Heart right ventricle (tissue), 16 donors: ENCODE measurements around the gene DOCK2. TPM values are rescaled to one million over a fixed set of nuclear protein-coding genes. Genes with fewer than 3 reads are reported as not detected.

Experiments used
- ATAC-seq, 8 donors: fragments of 200-7000 bp; cut with Tn5 transposase; one replicate each; pipeline ENCODE4 v1.9.1; 2020; ENCODE audit warnings: mild to moderate bottlenecking in 8 of 8, moderate library complexity in 8 of 8, moderate number of reproducible peaks in 1 of 8
- DNase-seq, 2 donors: peaks; one replicate each; pipeline ENCODE4 v3.0.0-alpha.2; 2020
- H3K27ac ChIP-seq, 10 donors: fragments of 200-600 bp; sonication (generic) in 2 of 10; one replicate each; pipeline versions ENCODE4 v1.5.0 to v1.8.0; 2020 to 2022; ENCODE audit warnings: mild to moderate bottlenecking in 3 of 10
- H3K27me3 ChIP-seq, 7 donors: fragments of 200-600 bp; one replicate each; pipeline ENCODE4 v1.8.0; 2021 to 2022; ENCODE audit warnings: mild to moderate bottlenecking in 2 of 7
- H3K36me3 ChIP-seq, 9 donors: fragments of 200-600 bp; sonication (generic) in 1 of 9; one replicate each; pipeline versions ENCODE4 v1.5.0 to v1.8.0; 2020 to 2022; ENCODE audit warnings: mild to moderate bottlenecking in 2 of 9
- H3K4me1 ChIP-seq, 9 donors: fragments of 200-600 bp; sonication (generic) in 1 of 9; one replicate each; pipeline versions ENCODE4 v1.5.0 to v1.8.0; 2020 to 2022; ENCODE audit warnings: mild to moderate bottlenecking in 4 of 9
- H3K4me3 ChIP-seq, 10 donors: fragments of 200-600 bp; sonication (generic) in 2 of 10; one replicate each; pipeline versions ENCODE4 v1.5.0 to v1.8.0; 2020 to 2022; ENCODE audit warnings: mild to moderate bottlenecking in 7 of 10, moderate library complexity in 2 of 10
- H3K9me3 ChIP-seq, 11 donors: fragments of 200-600 bp in 10 of 11; sonication (generic) in 2 of 11; one replicate each; pipeline versions ENCODE4 v1.5.0 to v1.8.0; 2013 to 2022; ENCODE audit warnings: mild to moderate bottlenecking in 2 of 11, control low read depth in 1 of 11, moderate library complexity in 1 of 11
- CTCF ChIP-seq, 9 donors: fragments of 200-600 bp; sonication (generic) in 2 of 9; IDR thresholded peaks; one replicate each; pipeline versions ENCODE4 v1.5.0 to v1.8.0; 2021 to 2022; ENCODE audit warnings: antibody characterized with exemption in 9 of 9, mild to moderate bottlenecking in 5 of 9, moderate library complexity in 1 of 9
- WGBS, 2 donors: extraction: QIAGEN DNeasy Blood & Tissue Kit; methylation state at CpG; one replicate each; pipeline ENCODE4 v1.1.7; 2013; ENCODE audit warnings: inconsistent platforms in 1 of 2; 5-methylcytosine and 5-hydroxymethylcytosine counted together
- intact Hi-C, 10 donors: fragments of 100-400 bp; cut with DNase I; formaldehyde crosslinking; loops; one replicate each; pipeline versions ENCODE4 v1.11.1 to v1.14.2; 2022
- polyA plus RNA-seq, 2 donors: library from polyadenylated mRNA; stranded (reverse); fragments of 200-250 nt; gene quantifications; one replicate each; pipeline ENCODE4 v1.2.3, GENCODE V29; 2013
- total RNA-seq, 10 donors: library from RNA; stranded (reverse); fragmentation: NEBNext Ultra II Directional in 3 of 10; extraction: Animal tissue kit (Norgen Biotek cat#: 25700) in 3 of 10; gene quantifications; one replicate each; pipeline versions ENCODE4 v1.2.1 to v1.2.4, GENCODE V29; 2021 to 2023
- donor health status: Arrhythmogenic right ventricular cardiomyopathy.
- donor health status: ischemic (EF 13 %, LVEDD 7.1; RV severe dilation, severe dysfunction).
- donor health status: healthy with polysubstance abuse.
- donor health status: DM: no; HTN: yes; CAD: no.
- donor health status: DM: no; HTN: no; CAD: no.
- donor health status: ischemic (EF 25% LVEDD 6.9; RV normal size, moderate dysfunction).
- donor health status: ischemic (EF 25% LVEDD 5.7; RV mildly dilated, moderate dysfunction).
- donor health status: healthy.
- donor health status: DM: yes; HTN: yes; CAD: no.
- donor health status: Ischemic cardiomyopathy.
- donor health status: ischemic (EF 35%, LVEDD 5.7; RV mildly dilated, moderate dysfunction).
- donor health status: nonischemic (EF 11% LVEDD 7.7; RV severe dilation, severe dysfunction).
- donor health status: DM: yes; HTN: yes; CAD: no.
- donor health status: PGD.
- donor health status: ischemic (EF 29% LVEDD 5.4; RV normal size, mild dysfunction).
- donor health status: nonischemic (EF 23%, LVEDD 6.1; RV moderate dilation, normal function).

DOCK2 gene
- total and polyA plus RNA-seq, 12 donors, result 1.2 to 24.6 (median 4.2) TPM

GRCh38 chr5:169812786-169813185 lies 175.7 kb downstream of the DOCK2 start:
- no peak for TF ChIP-seq CTCF (IDR thresholded peaks at IDR 0.05)
- Histone ChIP-seq H3K4me1 (peaks cover 0 to 6% (median 0%) of the 10 kb centered on the region in 9 donors), H3K9me3 (peaks cover 0 to 11% (median 0%) of the 10 kb centered on the region in 11 donors), H3K4me3 (no peak overlapping the region), H3K27ac (no peak overlapping the region), H3K27me3 (peaks cover 0 to 4% (median 3%) of the 10 kb centered on the region in 7 donors), H3K36me3 (peaks cover 0 to 44% (median 0%) of the 10 kb centered on the region in 9 donors)
- ATAC-seq (no peak), DNase-seq (no peak)
- intact Hi-C loops, result no loop called here
- WGBS, 2 donors, result 78% methylated on average over 6 of the region's 6 CpGs

GRCh38 chr5:169814045-169814444 lies 177.0 kb downstream of the DOCK2 start:
- Histone ChIP-seq H3K9me3 (peaks cover 0 to 11% (median 0%) of the 10 kb centered on the region in 11 donors), H3K4me1 (peaks cover 0 to 2% (median 0%) of the 10 kb centered on the region in 9 donors), H3K36me3 (peaks cover 0 to 57% (median 0%) of the 10 kb centered on the region in 9 donors), H3K4me3 (no peak overlapping the region), H3K27ac (no peak overlapping the region), H3K27me3 (peaks cover 0 to 4% (median 0%) of the 10 kb centered on the region in 7 donors)
- intact Hi-C loops, result no loop called here
- ATAC-seq (no peak), DNase-seq (no peak)
- 76 to 83% methylated on average over 3 of the region's 3 CpGs for WGBS, 2 donors
- TF ChIP-seq CTCF (IDR thresholded peaks at IDR 0.05), result no peak

GRCh38 chr5:169814522-169814921 lies 177.4 kb downstream of the DOCK2 start:
- Histone ChIP-seq H3K36me3 (peaks cover 0 to 61% (median 0%) of the 10 kb centered on the region in 9 donors), H3K9me3 (peaks cover 0 to 11% (median 0%) of the 10 kb centered on the region in 11 donors), H3K27me3 (peaks cover 0 to 3% (median 0%) of the 10 kb centered on the region in 7 donors), H3K4me1 (no peaks in the 10 kb centered on the region), H3K27ac (no peak overlapping the region), H3K4me3 (no peak overlapping the region)
- 84 to 85% methylated on average over 1 of the region's 1 CpG for WGBS, 2 donors
- intact Hi-C loops, result no loop called here
- TF ChIP-seq CTCF (IDR thresholded peaks at IDR 0.05), result no peak
- no peak for ATAC-seq
- DNase-seq, result no peak

- 65 to 80% methylated on average over 2 of the region's 2 CpGs for WGBS, 2 donors
- no peak for TF ChIP-seq CTCF (IDR thresholded peaks at IDR 0.05)
- peaks cover 0 to 56% (median 0%) of the 10 kb centered on the region in 9 donors for H3K36me3 ChIP-seq
- ATAC-seq (no peak), DNase-seq (no peak)
- intact Hi-C loops, result no loop called here
- H3K27ac ChIP-seq, result no peak overlapping the region
- H3K4me1 ChIP-seq, result no peaks in the 10 kb centered on the region
- peaks cover 0 to 3% (median 0%) of the 10 kb centered on the region in 7 donors for H3K27me3 ChIP-seq
- no peak overlapping the region for H3K4me3 ChIP-seq
- H3K9me3 ChIP-seq, result peaks cover 0 to 11% (median 0%) of the 10 kb centered on the region in 11 donors
These were observed 180.0 kb downstream of the DOCK2 start for GRCh38 chr5:169817031-169817430.
